Nephron progenitor cell (in vitro differentiated cells): Measurements from ENCODE around the gene SENP8.
A peak's percentile ranks its signal among the peaks of the same experiment; 100 is the strongest.

Experiments used
- DNase-seq: peaks from one replicate; pipeline ENCODE4 v3.0.0; 2021
- H3K27ac Mint-ChIP-seq: 2 replicates; pipeline ENCODE4 v1.8.0; 2021; ENCODE audit warnings: mild to moderate bottlenecking, moderate library complexity, mixed read lengths
- H3K27me3 Mint-ChIP-seq: 2 replicates; pipeline ENCODE4 v1.8.0; 2021; ENCODE audit warnings: mild to moderate bottlenecking, low read depth, mixed read lengths; ENCODE audit not compliant: poor library complexity
- H3K36me3 Mint-ChIP-seq: 2 replicates; pipeline ENCODE4 v1.8.0; 2021; ENCODE audit warnings: low read depth, mixed read lengths
- H3K4me1 Mint-ChIP-seq: 2 replicates; pipeline ENCODE4 v1.8.0; 2021; ENCODE audit warnings: mixed read lengths
- H3K4me3 Mint-ChIP-seq: 2 replicates; pipeline ENCODE4 v1.8.0; 2021; ENCODE audit warnings: mild to moderate bottlenecking, moderate library complexity, mixed read lengths
- H3K9me3 Mint-ChIP-seq: 2 replicates; pipeline ENCODE4 v1.8.0; 2021; ENCODE audit warnings: mild to moderate bottlenecking, moderate library complexity, mixed read lengths
- CTCF ChIP-seq: fragments of 200-600 bp; sonication (generic); IDR thresholded peaks from 2 replicates; pipeline ENCODE4 v1.5.0; 2021; ENCODE audit warnings: antibody characterized with exemption

The SENP8 gene

GRCh38 chr15:72140088-72140487, 21.9 kb downstream of the SENP8 start:
- TF ChIP-seq CTCF: no peak
- H3K27me3 Mint-ChIP-seq: peaks cover 3% of the 10 kb centered on the region
- peaks cover 10% of the 10 kb centered on the region for H3K36me3 Mint-ChIP-seq
- no peak overlapping the region for H3K4me3 Mint-ChIP-seq
- no peaks in the 10 kb centered on the region for H3K9me3 Mint-ChIP-seq
- H3K4me1 Mint-ChIP-seq: peaks cover 33% of the 10 kb centered on the region
- no peak for DNase-seq
- no peak overlapping the region for H3K27ac Mint-ChIP-seq

GRCh38 chr15:72141171-72142084, 23.2 kb downstream of the SENP8 start:
- H3K27me3 Mint-ChIP-seq: peaks cover 4% of the 10 kb centered on the region
- no peaks in the 10 kb centered on the region for H3K9me3 Mint-ChIP-seq
- peaks cover 10% of the 10 kb centered on the region for H3K36me3 Mint-ChIP-seq
- no peak for TF ChIP-seq CTCF
- H3K4me1 Mint-ChIP-seq: peaks cover 30% of the 10 kb centered on the region
- no peak overlapping the region for H3K4me3 Mint-ChIP-seq
- peak overlapping the region; percentile 15 for H3K27ac Mint-ChIP-seq
- DNase-seq: no peak

DNA sequence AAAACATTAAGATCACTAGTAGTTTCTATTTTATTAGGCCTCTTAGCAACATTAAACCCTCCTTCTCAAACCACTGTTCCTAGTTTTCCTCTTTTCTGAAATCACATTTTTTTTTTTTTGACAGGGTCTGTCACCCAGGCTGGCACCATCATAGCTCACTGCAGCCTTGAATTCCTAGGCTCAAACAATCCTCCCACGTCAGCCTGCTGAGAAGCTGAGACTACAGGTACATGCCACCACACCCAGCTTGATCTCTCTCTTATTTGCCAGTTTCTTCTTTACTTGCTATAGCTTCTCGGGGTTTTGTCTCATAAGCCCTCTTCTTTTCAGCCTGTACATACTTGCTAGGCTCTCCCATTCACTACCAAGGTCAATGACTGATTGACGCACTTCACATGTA, 28.0 kb downstream of the SENP8 start:
- H3K9me3 Mint-ChIP-seq: no peaks in the 10 kb centered on the region
- H3K4me1 Mint-ChIP-seq: peaks cover 14% of the 10 kb centered on the region
- no peak overlapping the region for H3K4me3 Mint-ChIP-seq
- H3K27me3 Mint-ChIP-seq: peaks cover 9% of the 10 kb centered on the region
- no peaks in the 10 kb centered on the region for H3K36me3 Mint-ChIP-seq
- TF ChIP-seq CTCF: no peak
- H3K27ac Mint-ChIP-seq: peak overlapping the region; percentile 17
- DNase-seq: no peak

DNA sequence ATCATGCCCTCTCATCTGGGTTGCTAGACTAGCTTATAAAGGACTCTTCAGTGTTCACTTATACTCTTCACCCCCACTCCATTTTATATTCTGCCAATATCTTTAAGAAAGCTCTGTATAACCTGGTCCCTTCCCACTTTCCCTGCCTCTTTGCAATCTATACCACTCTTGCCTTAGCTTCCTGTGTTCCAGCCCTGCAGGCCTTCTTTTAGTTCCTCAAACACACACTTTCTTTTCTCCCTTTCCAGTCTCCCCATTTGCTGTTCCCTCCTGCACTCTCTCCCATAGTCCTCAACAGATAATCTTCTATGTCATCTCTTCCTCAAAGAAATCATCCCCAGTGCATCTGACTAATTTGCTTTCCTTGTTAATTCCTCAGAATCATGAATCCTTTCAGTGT, 28.7 kb downstream of the SENP8 start:
- peaks cover 9% of the 10 kb centered on the region for H3K27me3 Mint-ChIP-seq

DNA sequence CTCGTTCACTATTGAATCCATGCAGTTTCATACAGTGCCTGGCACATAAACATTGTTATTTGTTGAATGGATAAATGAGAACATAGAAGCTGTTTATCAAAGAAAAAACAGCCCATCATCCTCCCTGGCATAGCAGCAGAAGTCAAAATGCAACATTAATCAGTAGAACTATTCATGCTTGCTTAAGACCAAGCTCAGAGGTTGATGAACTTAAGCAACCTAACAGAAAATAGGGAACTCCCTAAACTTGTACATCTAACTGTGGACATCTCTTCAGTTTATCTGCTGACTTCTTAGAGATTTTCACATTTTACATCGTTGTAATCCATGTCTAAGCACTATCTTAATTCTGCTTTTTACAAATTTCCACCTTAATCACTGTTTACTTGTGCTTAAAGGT, 29.2 kb downstream of the SENP8 start:
- no peak overlapping the region for H3K4me3 Mint-ChIP-seq
- DNase-seq: no peak
- peaks cover 9% of the 10 kb centered on the region for H3K4me1 Mint-ChIP-seq
- no peaks in the 10 kb centered on the region for H3K9me3 Mint-ChIP-seq
- H3K27me3 Mint-ChIP-seq: peaks cover 9% of the 10 kb centered on the region
- no peak for TF ChIP-seq CTCF
- no peak overlapping the region for H3K27ac Mint-ChIP-seq
- H3K36me3 Mint-ChIP-seq: no peaks in the 10 kb centered on the region

More for the DNA sequence above, 28.7 kb downstream of the SENP8 start:
- no peak overlapping the region for H3K4me3 Mint-ChIP-seq
- no peak overlapping the region for H3K27ac Mint-ChIP-seq
- peaks cover 9% of the 10 kb centered on the region for H3K4me1 Mint-ChIP-seq
- no peak for TF ChIP-seq CTCF
- no peaks in the 10 kb centered on the region for H3K9me3 Mint-ChIP-seq
- no peak for DNase-seq
- H3K36me3 Mint-ChIP-seq: no peaks in the 10 kb centered on the region
